ENCODE data around the gene ADGRE2.

ADGRE2 gene

DNA sequence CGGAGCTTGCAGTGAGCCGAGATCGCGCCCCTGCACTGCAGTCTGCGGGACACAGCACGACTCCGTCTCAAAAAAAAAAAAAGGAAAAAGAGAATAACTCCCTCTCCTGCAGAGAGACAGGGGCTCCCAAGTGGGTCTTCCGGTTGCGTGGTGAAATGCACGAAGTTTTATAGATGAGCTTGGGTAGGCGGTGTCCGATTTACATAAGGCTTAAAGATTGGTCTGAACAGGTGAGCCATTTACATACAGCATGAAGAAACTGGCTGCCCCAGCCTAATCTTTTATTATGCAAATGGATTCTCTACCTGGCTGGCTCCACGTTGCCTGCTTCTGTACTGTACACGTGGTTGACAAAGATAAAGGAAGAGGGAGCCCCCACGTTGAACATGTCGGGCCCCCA lies 19.5 kb downstream of the ADGRE2 start:
- Histone ChIP-seq H3K27ac (ENCODE audit: low read length) (no peak overlapping the region), H3K4me3 (ENCODE audit: low read length) (no peak overlapping the region), H3K9ac (ENCODE audit: low read length) (no peak overlapping the region), H3K79me2 (ENCODE audit: low read length) (no peaks in the 10 kb centered on the region), H3K4me2 (ENCODE audit: low read length) (no peak overlapping the region), H3K4me1 (ENCODE audit: low read length) (no peaks in the 10 kb centered on the region), H3K27me3 (ENCODE audit: low read depth, low read length) (peaks cover 9% of the 10 kb centered on the region; the same call in 1 of the 2 replicates), H3K36me3 (replicated peaks; ENCODE audit: low read depth, low read length) (no peaks in the 10 kb centered on the region), H3K9me3 (ENCODE audit: insufficient read depth, low read length) (no peaks in the 10 kb centered on the region), H4K20me1 (ENCODE audit: insufficient read depth, low read length) (no peaks in the 10 kb centered on the region), H2AFZ (ENCODE audit: low read depth, low read length) (no peak overlapping the region)
- TF ChIP-seq, protein P1, sequence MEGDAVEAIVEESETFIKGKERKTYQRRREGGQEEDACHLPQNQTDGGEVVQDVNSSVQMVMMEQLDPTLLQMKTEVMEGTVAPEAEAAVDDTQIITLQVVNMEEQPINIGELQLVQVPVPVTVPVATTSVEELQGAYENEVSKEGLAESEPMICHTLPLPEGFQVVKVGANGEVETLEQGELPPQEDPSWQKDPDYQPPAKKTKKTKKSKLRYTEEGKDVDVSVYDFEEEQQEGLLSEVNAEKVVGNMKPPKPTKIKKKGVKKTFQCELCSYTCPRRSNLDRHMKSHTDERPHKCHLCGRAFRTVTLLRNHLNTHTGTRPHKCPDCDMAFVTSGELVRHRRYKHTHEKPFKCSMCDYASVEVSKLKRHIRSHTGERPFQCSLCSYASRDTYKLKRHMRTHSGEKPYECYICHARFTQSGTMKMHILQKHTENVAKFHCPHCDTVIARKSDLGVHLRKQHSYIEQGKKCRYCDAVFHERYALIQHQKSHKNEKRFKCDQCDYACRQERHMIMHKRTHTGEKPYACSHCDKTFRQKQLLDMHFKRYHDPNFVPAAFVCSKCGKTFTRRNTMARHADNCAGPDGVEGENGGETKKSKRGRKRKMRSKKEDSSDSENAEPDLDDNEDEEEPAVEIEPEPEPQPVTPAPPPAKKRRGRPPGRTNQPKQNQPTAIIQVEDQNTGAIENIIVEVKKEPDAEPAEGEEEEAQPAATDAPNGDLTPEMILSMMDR (IDR thresholded peaks at IDR 0.05; ENCODE audit: low read depth, low read length), result no peak
- no peak for TF ChIP-seq EZH2phosphoT487 (IDR thresholded peaks at IDR 0.05; ENCODE audit: low read depth)

DNA sequence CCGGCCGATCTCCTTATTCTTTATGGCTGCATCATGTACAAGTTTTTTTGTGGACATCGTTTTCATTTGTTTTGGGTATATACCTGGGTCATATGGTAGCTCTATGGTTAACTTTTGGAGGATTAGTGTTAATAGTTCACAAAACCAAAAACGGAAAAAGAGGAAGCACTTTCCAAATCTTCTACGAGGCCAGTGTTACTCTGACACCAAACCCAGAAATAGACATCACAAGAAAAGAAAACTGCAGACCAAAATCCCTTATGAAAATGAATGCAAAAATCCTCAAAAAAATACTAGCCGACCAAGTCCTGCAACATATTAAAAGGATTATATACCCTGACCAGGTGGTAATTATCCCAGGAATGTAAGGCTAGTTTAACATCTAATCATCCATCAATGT lies 29.8 kb downstream of the ADGRE2 start:
- Histone ChIP-seq H4K20me1 (ENCODE audit: insufficient read depth, low read length) (no peaks in the 10 kb centered on the region), H3K4me3 (ENCODE audit: low read length) (no peak overlapping the region), H3K9me3 (ENCODE audit: insufficient read depth, low read length) (no peaks in the 10 kb centered on the region), H3K9ac (ENCODE audit: low read length) (no peak overlapping the region), H3K4me1 (ENCODE audit: low read length) (no peaks in the 10 kb centered on the region), H3K36me3 (replicated peaks; ENCODE audit: low read depth, low read length) (no peaks in the 10 kb centered on the region), H3K79me2 (ENCODE audit: low read length) (no peaks in the 10 kb centered on the region), H3K27me3 (ENCODE audit: low read depth, low read length) (no peaks in the 10 kb centered on the region), H2AFZ (ENCODE audit: low read depth, low read length) (no peak overlapping the region), H3K27ac (ENCODE audit: low read length) (no peak overlapping the region), H3K4me2 (ENCODE audit: low read length) (no peak overlapping the region)
- TF ChIP-seq, protein P1 (IDR thresholded peaks at IDR 0.05; ENCODE audit: low read depth, low read length), result no peak
- TF ChIP-seq EZH2phosphoT487 (IDR thresholded peaks at IDR 0.05; ENCODE audit: low read depth), result no peak

DNA sequence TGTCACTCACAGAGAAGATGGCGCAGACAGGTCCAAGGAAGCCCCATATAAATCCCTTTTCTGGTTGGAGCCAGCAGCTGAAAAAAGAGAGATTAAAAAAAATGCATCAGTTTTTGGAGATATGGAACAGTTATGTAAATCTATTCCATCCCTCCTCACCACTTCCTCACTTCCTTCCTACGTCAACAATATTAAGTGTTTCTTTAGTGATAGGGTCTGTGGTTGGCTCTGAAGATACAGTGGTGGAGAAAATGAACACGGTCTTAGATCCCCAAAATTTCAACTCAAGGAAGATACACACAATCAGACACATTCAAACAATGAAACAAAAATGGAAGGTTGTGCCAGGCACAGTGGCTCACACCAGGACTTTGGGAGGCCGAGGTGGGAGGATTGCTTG lies 31.5 kb downstream of the ADGRE2 start:
- Histone ChIP-seq H3K36me3 (replicated peaks; ENCODE audit: low read depth, low read length) (no peaks in the 10 kb centered on the region), H3K27ac (ENCODE audit: low read length) (no peak overlapping the region), H3K79me2 (ENCODE audit: low read length) (no peaks in the 10 kb centered on the region), H3K4me2 (ENCODE audit: low read length) (no peak overlapping the region), H4K20me1 (ENCODE audit: insufficient read depth, low read length) (no peaks in the 10 kb centered on the region), H3K9ac (ENCODE audit: low read length) (no peak overlapping the region), H2AFZ (ENCODE audit: low read depth, low read length) (no peak overlapping the region), H3K4me1 (ENCODE audit: low read length) (no peaks in the 10 kb centered on the region), H3K27me3 (ENCODE audit: low read depth, low read length) (no peaks in the 10 kb centered on the region), H3K4me3 (ENCODE audit: low read length) (no peak overlapping the region), H3K9me3 (ENCODE audit: insufficient read depth, low read length) (no peaks in the 10 kb centered on the region)
- TF ChIP-seq, protein P1 (IDR thresholded peaks at IDR 0.05; ENCODE audit: low read depth, low read length), result no peak
- TF ChIP-seq EZH2phosphoT487 (IDR thresholded peaks at IDR 0.05; ENCODE audit: low read depth), result no peak

DNA sequence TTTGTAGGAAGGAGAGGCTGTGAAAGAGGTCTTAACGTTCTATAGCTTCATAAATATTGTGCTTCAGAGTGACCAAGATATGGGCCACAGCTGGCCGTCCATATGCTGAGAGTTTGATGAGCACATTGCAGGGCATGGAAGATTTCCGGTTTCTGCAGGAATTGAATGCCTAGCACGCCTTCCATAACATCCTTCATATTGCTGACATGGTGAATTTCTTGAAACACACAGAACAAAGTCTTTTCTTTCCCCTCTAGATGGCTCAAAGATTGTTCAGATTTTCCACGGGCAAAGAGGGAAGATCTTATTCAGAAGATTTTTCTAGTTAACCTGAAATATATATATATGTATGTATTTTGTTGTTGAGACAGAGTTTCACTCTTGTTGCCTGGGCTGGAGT lies 42.4 kb downstream of the ADGRE2 start:
- Histone ChIP-seq H3K9me3 (ENCODE audit: insufficient read depth, low read length) (no peaks in the 10 kb centered on the region), H3K36me3 (replicated peaks; ENCODE audit: low read depth, low read length) (no peaks in the 10 kb centered on the region)
- no peak for TF ChIP-seq EZH2phosphoT487 (IDR thresholded peaks at IDR 0.05; ENCODE audit: low read depth)
- TF ChIP-seq, protein P1 (IDR thresholded peaks at IDR 0.05; ENCODE audit: low read depth, low read length), result no peak

More for the DNA sequence above, 42.4 kb downstream of the ADGRE2 start:
- Histone ChIP-seq H4K20me1 (ENCODE audit: insufficient read depth, low read length) (no peaks in the 10 kb centered on the region), H3K27me3 (ENCODE audit: low read depth, low read length) (peaks cover 3% of the 10 kb centered on the region; the same call in 1 of the 2 replicates), H3K4me2 (ENCODE audit: low read length) (no peak overlapping the region), H3K27ac (ENCODE audit: low read length) (no peak overlapping the region), H3K79me2 (ENCODE audit: low read length) (no peaks in the 10 kb centered on the region), H2AFZ (ENCODE audit: low read depth, low read length) (no peak overlapping the region), H3K4me1 (ENCODE audit: low read length) (no peaks in the 10 kb centered on the region), H3K9ac (ENCODE audit: low read length) (no peak overlapping the region), H3K4me3 (ENCODE audit: low read length) (no peak overlapping the region)
